HepG2 (cell line): ENCODE results near the gene NEGR1. TPM values are rescaled to one million over a fixed set of nuclear protein-coding genes. Genes with fewer than 3 reads are reported as not detected.

Experiments used
- ATAC-seq: fragments of 200-7000 bp; cut with Tn5 transposase; 3 replicates; pipeline ENCODE4 v1.9.1; 2020; ENCODE audit warnings: mild to moderate bottlenecking, moderate library complexity
- BruUV-seq: library from RNA; stranded (reverse); fragments of 400-500 nt; replicated peaks from 2 replicates; lab custom pipeline; 2021; lab: Mats Ljungman, UMichigan
- CTCF ChIA-PET: fragments of 300-600 bp; formaldehyde crosslinking; extraction: SDS; loops from one replicate; lab custom pipeline; 2021; ENCODE audit warnings: low total read pairs, inconsistent platforms, low intra/inter-chr PET ratio; lab: Yijun Ruan, JAX
- POLR2A ChIA-PET: fragments of 350-600 bp; sonication (Branson Sonifier 250); formaldehyde crosslinking; loops from one replicate; lab custom pipeline; 2020; ENCODE audit warnings: antibody characterized with exemption, inconsistent platforms; lab: Yijun Ruan, JAX
- DNase-seq: peaks from one replicate; pipeline ENCODE4 v3.0.0-alpha.2; 2015; ENCODE audit warnings: low spot score
- FAIRE-seq: peaks from 3 replicates; lab custom pipeline; 2011; peaks lifted over from hg19 to GRCh38; lab: Jason Lieb, UNC
- H2AFZ ChIP-seq: one replicate; pipeline ENCODE4 v1.6.1; 2011; ENCODE audit warnings: low read length, inconsistent platforms
- H3K27ac ChIP-seq: fragments of 300-600 bp; 3 replicates; pipeline ENCODE4 v1.8.0; 2011; ENCODE audit warnings: mixed run types, mild to moderate bottlenecking, mixed read lengths, low read length, inconsistent platforms; ENCODE audit not compliant: insufficient read depth; ENCODE audit errors: extremely low read length
- H3K27me3 ChIP-seq, 2 experiments: fragments of 200-600 bp in 1 of 2; 2 replicates in 1 of 2; 3 replicates in 1 of 2; pipeline versions ENCODE4 v1.6.0 to v1.8.0; 2011; ENCODE audit warnings: low read length in 2 of 2, mild to moderate bottlenecking in 2 of 2, moderate library complexity in 2 of 2, inconsistent platforms in 1 of 2; ENCODE audit not compliant: insufficient read depth in 2 of 2, control insufficient read depth in 1 of 2
- H3K36me3 ChIP-seq, 2 experiments: fragments of 200-600 bp in 1 of 2; replicated peaks in 1 of 2; 2 replicates in 1 of 2; 3 replicates in 1 of 2; pipeline versions ENCODE4 v1.5.1 to v1.8.0; 2011; ENCODE audit warnings: low read length in 2 of 2, inconsistent platforms in 1 of 2; ENCODE audit not compliant: insufficient read depth in 2 of 2, control insufficient read depth in 1 of 2
- H3K4me1 ChIP-seq: 2 replicates; pipeline ENCODE4 v1.5.1; 2012; ENCODE audit warnings: low read length, inconsistent platforms; ENCODE audit not compliant: insufficient read depth
- H3K4me2 ChIP-seq: 2 replicates; pipeline ENCODE4 v1.6.0; 2011; ENCODE audit warnings: low read depth, low read length, inconsistent platforms
- H3K4me3 ChIP-seq, 3 experiments: fragments of 200-600 bp in 1 of 3; sonication (generic), shearing (Covaris generic) in 1 of 3; replicated peaks in 1 of 3; 2 replicates each; pipeline ENCODE4 v1.5.1; 2011 to 2016; ENCODE audit warnings: low read length in 3 of 3, inconsistent platforms in 2 of 3, low read depth in 2 of 3, mild to moderate bottlenecking in 2 of 3, control low read depth in 1 of 3, mixed read lengths in 1 of 3; ENCODE audit not compliant: insufficient read depth in 1 of 3
- H3K79me2 ChIP-seq: one replicate; pipeline ENCODE4 v1.6.1; 2011; ENCODE audit warnings: low read length, inconsistent platforms; ENCODE audit not compliant: insufficient read depth
- H3K9ac ChIP-seq: 2 replicates; pipeline ENCODE4 v1.6.0; 2011; ENCODE audit warnings: mild to moderate bottlenecking, low read depth, low read length, inconsistent platforms; ENCODE audit not compliant: insufficient read depth
- H3K9me3 ChIP-seq: 2 replicates; pipeline ENCODE4 v1.5.1; 2012; ENCODE audit warnings: mild to moderate bottlenecking, low read length
- H4K20me1 ChIP-seq: 2 replicates; pipeline ENCODE4 v1.6.0; 2011; ENCODE audit warnings: inconsistent platforms, mild to moderate bottlenecking, low read length, moderate library complexity; ENCODE audit not compliant: insufficient read depth
- ADNP ChIP-seq: sonication (generic); formaldehyde crosslinking; IDR thresholded peaks from 2 replicates; pipeline ENCODE4 v1.4.0; 2020; ENCODE audit warnings: missing genetic modification reagents
- ARHGAP35 ChIP-seq: sonication (generic); formaldehyde crosslinking; IDR thresholded peaks from 2 replicates; pipeline ENCODE4 v1.9.0; 2022; ENCODE audit warnings: mild to moderate bottlenecking, inconsistent platforms, moderate library complexity, missing genetic modification reagents, borderline replicate concordance
- HCFC1 ChIP-seq: fragments of 150-350 bp; IDR thresholded peaks from 2 replicates; pipeline ENCODE4 v1.6.1; 2014; ENCODE audit warnings: low read depth, low read length
- KAT7 ChIP-seq: IDR thresholded peaks from 2 replicates; pipeline ENCODE4 v1.6.1; 2018; ENCODE audit warnings: borderline replicate concordance, missing compliant biosample characterization
- KLF11 ChIP-seq: IDR thresholded peaks from 2 replicates; pipeline ENCODE4 v1.6.1; 2016; ENCODE audit warnings: missing compliant biosample characterization
- REL ChIP-seq: sonication (generic); formaldehyde crosslinking; conservative IDR thresholded peaks from 2 replicates; pipeline ENCODE4 v1.8.0; 2022; ENCODE audit warnings: mild to moderate bottlenecking, missing genetic modification reagents, moderate library complexity
- TCF7 ChIP-seq: sonication (generic); IDR thresholded peaks from 2 replicates; pipeline ENCODE4 v1.6.1; 2016; ENCODE audit warnings: antibody characterized with exemption, low read depth
- ZNF20 ChIP-seq: sonication (generic); formaldehyde crosslinking; IDR thresholded peaks from 2 replicates; pipeline ENCODE4 v1.4.0; 2020; ENCODE audit warnings: mild to moderate bottlenecking, moderate library complexity, missing genetic modification reagents
- ZNF441 ChIP-seq: sonication (generic); formaldehyde crosslinking; IDR thresholded peaks from 2 replicates; pipeline ENCODE4 v1.7.0; 2021; ENCODE audit warnings: missing genetic modification reagents, borderline replicate concordance
- ZNF619 ChIP-seq: sonication (generic); formaldehyde crosslinking; IDR thresholded peaks from 2 replicates; pipeline ENCODE4 v1.4.0; 2020; ENCODE audit warnings: mild to moderate bottlenecking, missing genetic modification reagents
- ZSCAN29 ChIP-seq: sonication (generic); formaldehyde crosslinking; conservative IDR thresholded peaks from 2 replicates; pipeline ENCODE4 v1.4.0; 2020; ENCODE audit warnings: mild to moderate bottlenecking, missing genetic modification reagents
- WGBS: methylation state at CpG from one replicate; pipeline ENCODE4 v1.1.6; 2017; ENCODE audit warnings: low lambda C conversion rate; 5-methylcytosine and 5-hydroxymethylcytosine counted together
- in situ Hi-C: cut with HindIII; loops from 2 replicates; pipeline ENCODE4 v1.10.0; 2017; ENCODE audit warnings: low pct_unique_long_range_greater_than_20kb; ENCODE audit not compliant: extremely low pct_ligation_motif_present
- intact Hi-C: fragments of 100-400 bp; cut with micrococcal nuclease; formaldehyde crosslinking; loops from one replicate; pipeline ENCODE4 v1.10.0; 2022; ENCODE audit not compliant: unreplicated experiment
- polyA plus RNA-seq, 8 experiments: library from polyadenylated mRNA; depleted of rRNA in 3 of 8; stranded (reverse) in 7 of 8; unstranded in 1 of 8; fragments of >200 nt; fragmentation: Illumina TruSeq in 4 of 8; extraction: Trizol in 4 of 8; gene quantifications; 2 replicates each; pipeline versions ENCODE4 v1.2.1 to v1.2.3, GENCODE V29; 2011 to 2016; ENCODE audit warnings: low read depth in 4 of 8, missing spikeins in 1 of 8, mixed read lengths in 1 of 8; ENCODE audit not compliant: insufficient read depth in 1 of 8
- total RNA-seq, 5 experiments: library from RNA; depleted of rRNA; stranded (reverse); fragments of >200 nt; fragmentation: Illumina TruSeq; extraction: Trizol; gene quantifications; 2 replicates each; pipeline ENCODE4 v1.2.3, GENCODE V29; 2016; ENCODE audit warnings: low read depth in 1 of 5
- TF ChIP-seq, protein P1 (sequence below): sonication (generic); formaldehyde crosslinking; IDR thresholded peaks from 2 replicates; pipeline ENCODE4 v1.8.1; 2022; ENCODE audit warnings: mild to moderate bottlenecking, missing genetic modification reagents
- TF ChIP-seq, protein P2 (sequence below): sonication (generic); formaldehyde crosslinking; IDR thresholded peaks from 2 replicates; pipeline ENCODE4 v1.9.0; 2021; ENCODE audit warnings: mild to moderate bottlenecking, missing genetic modification reagents

NEGR1 gene
- total and polyA plus RNA-seq, 2 of the 13 experiments (the other 11 are each of a cell fraction or from before 2014, with no cell fraction given), result not detected

DNA sequence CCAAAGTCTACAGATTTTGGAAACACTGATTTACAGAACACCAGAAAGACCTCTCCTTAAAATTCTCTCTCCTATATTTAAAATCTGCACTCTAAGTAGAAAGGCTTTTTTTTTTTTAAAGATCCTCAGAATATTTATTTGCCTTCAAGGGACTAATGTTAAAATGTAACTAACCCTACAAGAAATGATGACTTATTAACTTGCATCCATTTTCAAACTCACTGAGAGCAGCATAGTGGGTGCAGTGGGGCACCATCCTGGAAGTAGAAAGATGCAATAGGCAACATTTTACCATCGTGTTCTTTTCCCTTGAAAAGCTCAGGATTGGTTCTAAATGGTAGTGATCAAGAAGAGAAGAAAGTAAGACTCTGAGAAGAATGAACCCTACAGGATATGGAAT lies 498.1 kb downstream of the NEGR1 start:
- Histone ChIP-seq H2AFZ (no peak overlapping the region), H3K9me3 (peaks cover 19% of the 10 kb centered on the region), H3K4me3 (no peak overlapping the region), H3K27me3 (no peaks in the 10 kb centered on the region), H3K79me2 (no peaks in the 10 kb centered on the region), H3K4me1 (no peaks in the 10 kb centered on the region), H4K20me1 (no peaks in the 10 kb centered on the region), H3K9ac (no peak overlapping the region), H3K36me3 (no peaks in the 10 kb centered on the region), H3K27ac (no peak overlapping the region), H3K4me2 (no peak overlapping the region)
- DNase-seq (no peak), ATAC-seq (no peak), FAIRE-seq (no peak)
- BruUV-seq, result no TSS peak
- TF ChIP-seq KAT7 (CRISPR knock-in tag), result no peak
- TF ChIP-seq ARHGAP35 (CRISPR knock-in tag), result no peak
- TF ChIP-seq REL (CRISPR knock-in tag), result no peak
- TF ChIP-seq ZNF619, result no peak
- no peak for TF ChIP-seq HCFC1
- TF ChIP-seq ZNF441 (CRISPR knock-in tag), result no peak
- TF ChIP-seq, protein P1, sequence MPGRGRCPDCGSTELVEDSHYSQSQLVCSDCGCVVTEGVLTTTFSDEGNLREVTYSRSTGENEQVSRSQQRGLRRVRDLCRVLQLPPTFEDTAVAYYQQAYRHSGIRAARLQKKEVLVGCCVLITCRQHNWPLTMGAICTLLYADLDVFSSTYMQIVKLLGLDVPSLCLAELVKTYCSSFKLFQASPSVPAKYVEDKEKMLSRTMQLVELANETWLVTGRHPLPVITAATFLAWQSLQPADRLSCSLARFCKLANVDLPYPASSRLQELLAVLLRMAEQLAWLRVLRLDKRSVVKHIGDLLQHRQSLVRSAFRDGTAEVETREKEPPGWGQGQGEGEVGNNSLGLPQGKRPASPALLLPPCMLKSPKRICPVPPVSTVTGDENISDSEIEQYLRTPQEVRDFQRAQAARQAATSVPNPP (CRISPR knock-in tag), result no peak
- no peak for TF ChIP-seq ZNF20
- intact Hi-C loops, result no loop called here
- ChIA-PET POLR2A (no interaction called here), CTCF (no interaction called here)
- 4% methylated on average over 1 of the region's 1 CpG for WGBS
- in situ Hi-C loops, result no loop called here

DNA sequence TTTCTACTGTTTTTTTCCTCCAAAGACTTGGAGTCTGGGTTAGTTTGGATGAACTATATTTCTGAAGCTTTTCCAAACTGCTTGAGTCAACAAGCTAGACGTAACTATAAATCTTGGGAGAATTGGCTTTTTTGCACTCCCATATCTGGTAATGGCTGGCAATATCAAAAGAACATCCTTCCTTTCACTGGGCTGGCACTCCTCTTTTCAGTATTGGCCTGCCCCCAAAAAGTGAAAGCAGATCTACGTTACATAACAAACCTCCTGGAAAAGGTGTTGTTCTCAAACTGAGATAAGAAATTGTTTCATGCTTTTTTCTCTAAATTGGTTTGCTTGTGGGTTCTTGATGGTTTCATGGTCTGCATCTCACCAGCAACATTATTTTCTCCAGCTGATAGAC lies 499.3 kb downstream of the NEGR1 start:
- peaks cover 19% of the 10 kb centered on the region for H3K9me3 ChIP-seq
- H3K27ac ChIP-seq, result no peak overlapping the region
- H3K9ac ChIP-seq, result no peak overlapping the region
- H3K4me3 ChIP-seq, result no peak overlapping the region
- WGBS, result 11% methylated on average over 2 of the region's 2 CpGs
- no peak overlapping the region for H3K4me2 ChIP-seq
- FAIRE-seq (no peak), ATAC-seq (no peak), DNase-seq (no peak)
- H3K36me3 ChIP-seq, result no peaks in the 10 kb centered on the region
- in situ Hi-C loops (no loop called here), intact Hi-C loops (no loop called here)
- BruUV-seq, result no TSS peak
- no peaks in the 10 kb centered on the region for H4K20me1 ChIP-seq
- H3K4me1 ChIP-seq, result no peaks in the 10 kb centered on the region
- no peaks in the 10 kb centered on the region for H3K79me2 ChIP-seq
- no peak overlapping the region for H2AFZ ChIP-seq
- CTCF ChIA-PET, result no interaction called here
- POLR2A ChIA-PET, result no interaction called here
- H3K27me3 ChIP-seq, result no peaks in the 10 kb centered on the region
- TF ChIP-seq ZSCAN29 (CRISPR knock-in tag) (no peak), ADNP (no peak), TCF7 (no peak), KLF11 (CRISPR knock-in tag) (no peak)
- TF ChIP-seq, protein P2, sequence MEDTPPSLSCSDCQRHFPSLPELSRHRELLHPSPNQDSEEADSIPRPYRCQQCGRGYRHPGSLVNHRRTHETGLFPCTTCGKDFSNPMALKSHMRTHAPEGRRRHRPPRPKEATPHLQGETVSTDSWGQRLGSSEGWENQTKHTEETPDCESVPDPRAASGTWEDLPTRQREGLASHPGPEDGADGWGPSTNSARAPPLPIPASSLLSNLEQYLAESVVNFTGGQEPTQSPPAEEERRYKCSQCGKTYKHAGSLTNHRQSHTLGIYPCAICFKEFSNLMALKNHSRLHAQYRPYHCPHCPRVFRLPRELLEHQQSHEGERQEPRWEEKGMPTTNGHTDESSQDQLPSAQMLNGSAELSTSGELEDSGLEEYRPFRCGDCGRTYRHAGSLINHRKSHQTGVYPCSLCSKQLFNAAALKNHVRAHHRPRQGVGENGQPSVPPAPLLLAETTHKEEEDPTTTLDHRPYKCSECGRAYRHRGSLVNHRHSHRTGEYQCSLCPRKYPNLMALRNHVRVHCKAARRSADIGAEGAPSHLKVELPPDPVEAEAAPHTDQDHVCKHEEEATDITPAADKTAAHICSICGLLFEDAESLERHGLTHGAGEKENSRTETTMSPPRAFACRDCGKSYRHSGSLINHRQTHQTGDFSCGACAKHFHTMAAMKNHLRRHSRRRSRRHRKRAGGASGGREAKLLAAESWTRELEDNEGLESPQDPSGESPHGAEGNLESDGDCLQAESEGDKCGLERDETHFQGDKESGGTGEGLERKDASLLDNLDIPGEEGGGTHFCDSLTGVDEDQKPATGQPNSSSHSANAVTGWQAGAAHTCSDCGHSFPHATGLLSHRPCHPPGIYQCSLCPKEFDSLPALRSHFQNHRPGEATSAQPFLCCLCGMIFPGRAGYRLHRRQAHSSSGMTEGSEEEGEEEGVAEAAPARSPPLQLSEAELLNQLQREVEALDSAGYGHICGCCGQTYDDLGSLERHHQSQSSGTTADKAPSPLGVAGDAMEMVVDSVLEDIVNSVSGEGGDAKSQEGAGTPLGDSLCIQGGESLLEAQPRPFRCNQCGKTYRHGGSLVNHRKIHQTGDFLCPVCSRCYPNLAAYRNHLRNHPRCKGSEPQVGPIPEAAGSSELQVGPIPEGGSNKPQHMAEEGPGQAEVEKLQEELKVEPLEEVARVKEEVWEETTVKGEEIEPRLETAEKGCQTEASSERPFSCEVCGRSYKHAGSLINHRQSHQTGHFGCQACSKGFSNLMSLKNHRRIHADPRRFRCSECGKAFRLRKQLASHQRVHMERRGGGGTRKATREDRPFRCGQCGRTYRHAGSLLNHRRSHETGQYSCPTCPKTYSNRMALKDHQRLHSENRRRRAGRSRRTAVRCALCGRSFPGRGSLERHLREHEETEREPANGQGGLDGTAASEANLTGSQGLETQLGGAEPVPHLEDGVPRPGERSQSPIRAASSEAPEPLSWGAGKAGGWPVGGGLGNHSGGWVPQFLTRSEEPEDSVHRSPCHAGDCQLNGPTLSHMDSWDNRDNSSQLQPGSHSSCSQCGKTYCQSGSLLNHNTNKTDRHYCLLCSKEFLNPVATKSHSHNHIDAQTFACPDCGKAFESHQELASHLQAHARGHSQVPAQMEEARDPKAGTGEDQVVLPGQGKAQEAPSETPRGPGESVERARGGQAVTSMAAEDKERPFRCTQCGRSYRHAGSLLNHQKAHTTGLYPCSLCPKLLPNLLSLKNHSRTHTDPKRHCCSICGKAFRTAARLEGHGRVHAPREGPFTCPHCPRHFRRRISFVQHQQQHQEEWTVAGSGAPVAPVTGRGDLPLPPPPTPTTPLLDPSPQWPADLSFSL (CRISPR knock-in tag), result no peak
